WERI-Rb-1 (cell line): ENCODE results near the gene SPP1.

Source experiments
- DNase-seq: peaks from one replicate; pipeline ENCODE4 v3.0.0-alpha.2; 2020
- H3K27ac ChIP-seq: fragments of 250-450 bp; sonication (Bioruptor Pico); 2 replicates; pipeline ENCODE4 v1.5.1; 2020; ENCODE audit warnings: mild to moderate bottlenecking, moderate library complexity
- H3K27me3 ChIP-seq: fragments of 250-450 bp; sonication (Bioruptor Pico); 2 replicates; pipeline ENCODE4 v1.5.1; 2021; ENCODE audit warnings: mild to moderate bottlenecking, low read depth, moderate library complexity; ENCODE audit not compliant: insufficient read depth, severe bottlenecking
- H3K36me3 ChIP-seq: fragments of 250-450 bp; sonication (Bioruptor Pico); 2 replicates; pipeline ENCODE4 v1.5.1; 2020; ENCODE audit warnings: mild to moderate bottlenecking, moderate library complexity
- H3K4me3 ChIP-seq: 2 replicates; pipeline ENCODE4 v1.5.1; 2011; ENCODE audit warnings: low read depth, mild to moderate bottlenecking, control low read depth, low read length
- H3K9me3 ChIP-seq: fragments of 250-450 bp; sonication (Bioruptor Pico); 2 replicates; pipeline ENCODE4 v1.5.1; 2021; ENCODE audit warnings: mild to moderate bottlenecking, moderate library complexity; ENCODE audit not compliant: severe bottlenecking
- TF ChIP-seq, protein P1 (sequence below): IDR thresholded peaks from 2 replicates; pipeline ENCODE4 v1.5.1; 2011; ENCODE audit warnings: low read depth, mild to moderate bottlenecking, control low read depth, inconsistent platforms, low read length

SPP1 gene

DNA sequence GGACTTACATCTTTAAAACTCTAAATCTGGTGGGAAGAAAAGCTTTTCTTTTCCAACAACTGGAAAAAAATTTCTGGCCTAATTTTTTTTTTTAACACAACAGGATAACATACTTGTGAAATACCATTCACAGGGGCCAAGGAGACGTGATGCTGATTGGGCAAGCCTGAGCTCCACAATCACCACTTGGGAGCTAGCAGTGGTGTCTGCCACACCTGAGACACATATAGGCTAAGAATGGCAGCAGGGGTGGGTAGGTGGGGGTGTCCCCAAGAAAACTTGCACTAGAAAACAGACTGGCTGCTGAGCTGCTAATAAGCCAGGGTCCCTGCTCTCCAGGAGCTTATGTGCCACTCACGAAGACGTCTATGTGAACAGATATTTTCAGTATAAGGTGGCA, 26.4 kb downstream of the SPP1 start:
- H3K27me3 ChIP-seq = no peaks in the 10 kb centered on the region
- no peaks in the 10 kb centered on the region for H3K36me3 ChIP-seq
- H3K9me3 ChIP-seq = no peaks in the 10 kb centered on the region
- no peak overlapping the region for H3K27ac ChIP-seq
- TF ChIP-seq, protein P1, sequence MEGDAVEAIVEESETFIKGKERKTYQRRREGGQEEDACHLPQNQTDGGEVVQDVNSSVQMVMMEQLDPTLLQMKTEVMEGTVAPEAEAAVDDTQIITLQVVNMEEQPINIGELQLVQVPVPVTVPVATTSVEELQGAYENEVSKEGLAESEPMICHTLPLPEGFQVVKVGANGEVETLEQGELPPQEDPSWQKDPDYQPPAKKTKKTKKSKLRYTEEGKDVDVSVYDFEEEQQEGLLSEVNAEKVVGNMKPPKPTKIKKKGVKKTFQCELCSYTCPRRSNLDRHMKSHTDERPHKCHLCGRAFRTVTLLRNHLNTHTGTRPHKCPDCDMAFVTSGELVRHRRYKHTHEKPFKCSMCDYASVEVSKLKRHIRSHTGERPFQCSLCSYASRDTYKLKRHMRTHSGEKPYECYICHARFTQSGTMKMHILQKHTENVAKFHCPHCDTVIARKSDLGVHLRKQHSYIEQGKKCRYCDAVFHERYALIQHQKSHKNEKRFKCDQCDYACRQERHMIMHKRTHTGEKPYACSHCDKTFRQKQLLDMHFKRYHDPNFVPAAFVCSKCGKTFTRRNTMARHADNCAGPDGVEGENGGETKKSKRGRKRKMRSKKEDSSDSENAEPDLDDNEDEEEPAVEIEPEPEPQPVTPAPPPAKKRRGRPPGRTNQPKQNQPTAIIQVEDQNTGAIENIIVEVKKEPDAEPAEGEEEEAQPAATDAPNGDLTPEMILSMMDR = no peak
- no peak overlapping the region for H3K4me3 ChIP-seq
- no peak for DNase-seq

DNA sequence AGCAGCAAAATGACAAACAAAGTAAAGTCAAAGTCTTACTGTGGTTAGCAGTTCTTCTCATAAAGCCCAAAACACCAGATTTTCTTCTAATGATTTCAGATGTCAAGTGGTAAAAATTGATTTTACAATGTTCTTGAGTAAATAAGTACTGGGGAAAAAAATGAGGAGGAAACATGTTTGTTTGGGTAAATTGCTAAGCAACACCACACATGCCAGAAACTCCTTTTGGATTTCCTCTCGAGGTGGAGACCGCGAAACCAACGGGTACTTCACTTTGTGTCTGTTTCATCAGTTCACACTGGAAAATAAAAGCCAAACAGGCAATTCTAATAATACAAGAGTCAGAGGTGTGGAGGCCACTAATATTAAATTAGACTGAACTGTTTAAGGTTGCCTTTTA, 27.3 kb downstream of the SPP1 start:
- DNase-seq = no peak
- TF ChIP-seq, protein P1 = no peak
- H3K27ac ChIP-seq = no peak overlapping the region

DNA sequence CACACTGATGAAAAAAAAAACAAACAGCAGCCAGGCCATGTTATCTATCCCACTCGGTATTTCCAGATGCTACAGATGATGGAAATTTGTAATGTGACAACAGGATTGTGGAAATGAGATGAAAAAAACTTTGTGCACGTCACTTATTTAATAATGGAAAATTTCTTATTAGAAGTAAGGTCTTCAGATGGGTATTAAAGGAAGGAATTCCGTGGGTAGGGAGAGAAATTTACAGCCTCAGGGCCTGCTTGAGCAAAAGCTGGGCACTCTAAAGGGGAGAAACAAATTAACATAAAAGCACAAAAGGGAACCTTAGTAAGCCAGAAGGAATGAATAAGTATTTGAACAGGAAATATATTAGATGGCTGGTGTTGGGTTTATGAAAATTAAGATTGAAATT, 27.7 kb downstream of the SPP1 start:
- H3K27ac ChIP-seq = no peak overlapping the region
- H3K4me3 ChIP-seq = no peak overlapping the region
- H3K9me3 ChIP-seq = no peaks in the 10 kb centered on the region
- no peak for DNase-seq
- H3K27me3 ChIP-seq = no peaks in the 10 kb centered on the region
- H3K36me3 ChIP-seq = no peaks in the 10 kb centered on the region
- TF ChIP-seq, protein P1 = no peak

More for the DNA sequence above, 27.3 kb downstream of the SPP1 start:
- no peaks in the 10 kb centered on the region for H3K27me3 ChIP-seq
- H3K4me3 ChIP-seq = no peak overlapping the region
- H3K9me3 ChIP-seq = no peaks in the 10 kb centered on the region
- no peaks in the 10 kb centered on the region for H3K36me3 ChIP-seq

DNA sequence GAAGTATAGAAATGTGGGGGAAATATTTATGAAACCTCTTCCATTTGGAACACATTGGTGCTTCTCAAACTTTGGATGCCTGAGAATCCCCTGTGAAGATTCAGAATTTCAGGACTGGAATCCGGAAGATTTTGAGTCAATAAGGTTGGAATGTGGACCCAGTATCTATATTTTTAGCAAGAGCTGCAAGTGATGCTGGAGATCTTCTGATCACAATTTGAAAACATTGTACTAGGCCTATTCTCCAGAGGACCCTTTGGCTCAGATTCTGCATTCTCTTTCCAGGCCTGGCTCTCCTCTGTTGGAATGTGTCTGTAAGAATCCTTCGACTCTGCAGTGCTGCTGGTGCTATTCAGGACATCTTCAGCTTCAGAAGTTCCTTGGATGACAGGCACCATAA, 29.6 kb downstream of the SPP1 start:
- DNase-seq = no peak
- H3K27me3 ChIP-seq = no peaks in the 10 kb centered on the region
- TF ChIP-seq, protein P1 = no peak
- no peak overlapping the region for H3K27ac ChIP-seq
- H3K9me3 ChIP-seq = no peaks in the 10 kb centered on the region
- H3K36me3 ChIP-seq = no peaks in the 10 kb centered on the region; the same call in 1 of the 2 replicates
- no peak overlapping the region for H3K4me3 ChIP-seq

DNA sequence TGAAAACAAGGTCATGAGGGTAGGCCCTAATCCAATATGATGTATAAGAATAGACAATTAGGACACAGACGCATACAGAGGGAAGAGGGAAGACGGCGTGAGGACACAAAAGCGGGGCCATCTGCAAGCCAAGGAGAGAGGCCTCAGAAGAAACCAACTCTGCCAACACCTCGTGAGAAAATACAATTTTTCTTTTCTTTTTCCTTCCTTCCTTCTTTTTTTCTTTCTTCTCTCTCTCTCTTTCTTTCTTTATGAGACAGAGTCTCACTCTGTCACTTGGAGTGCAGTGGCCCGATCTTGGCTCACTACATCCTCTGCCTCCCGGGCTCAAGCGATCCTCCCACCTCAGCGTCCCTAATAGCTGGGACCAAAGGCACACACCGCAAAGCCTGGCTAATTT, 30.4 kb downstream of the SPP1 start:
- Histone ChIP-seq H3K4me3 (no peak overlapping the region), H3K9me3 (no peaks in the 10 kb centered on the region), H3K27ac (no peak overlapping the region), H3K36me3 (no peaks in the 10 kb centered on the region; the same call in 1 of the 2 replicates), H3K27me3 (no peaks in the 10 kb centered on the region)
- DNase-seq = no peak
- TF ChIP-seq, protein P1 = no peak

DNA sequence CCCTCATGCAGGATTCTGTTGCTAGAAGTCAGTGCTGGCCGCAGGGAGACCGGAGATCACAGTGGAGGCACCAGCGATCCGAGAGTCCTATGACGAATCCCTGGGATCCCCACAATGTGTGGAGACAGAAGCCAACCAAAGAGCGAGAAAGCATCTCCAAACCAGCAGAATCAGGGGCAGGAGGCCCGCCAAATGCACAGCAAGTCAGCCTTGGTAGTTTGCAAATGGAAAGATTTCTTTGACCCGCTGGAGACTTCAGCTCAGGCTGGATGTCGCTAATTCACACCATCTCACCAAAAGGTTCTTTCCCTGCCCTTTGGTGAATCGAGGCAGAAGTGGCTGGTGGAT, 31.4 kb downstream of the SPP1 start:
- H3K27ac ChIP-seq = peak overlapping the region; percentile 79

More for the DNA sequence above, 31.4 kb downstream of the SPP1 start:
- DNase-seq = no peak
- H3K4me3 ChIP-seq = peak overlapping the region; percentile 87
- no peaks in the 10 kb centered on the region for H3K9me3 ChIP-seq
- no peaks in the 10 kb centered on the region; the same call in 1 of the 2 replicates for H3K36me3 ChIP-seq
- no peaks in the 10 kb centered on the region for H3K27me3 ChIP-seq
- TF ChIP-seq, protein P1 = no peak
